ENCODE data around the gene PHF2.

DNA sequence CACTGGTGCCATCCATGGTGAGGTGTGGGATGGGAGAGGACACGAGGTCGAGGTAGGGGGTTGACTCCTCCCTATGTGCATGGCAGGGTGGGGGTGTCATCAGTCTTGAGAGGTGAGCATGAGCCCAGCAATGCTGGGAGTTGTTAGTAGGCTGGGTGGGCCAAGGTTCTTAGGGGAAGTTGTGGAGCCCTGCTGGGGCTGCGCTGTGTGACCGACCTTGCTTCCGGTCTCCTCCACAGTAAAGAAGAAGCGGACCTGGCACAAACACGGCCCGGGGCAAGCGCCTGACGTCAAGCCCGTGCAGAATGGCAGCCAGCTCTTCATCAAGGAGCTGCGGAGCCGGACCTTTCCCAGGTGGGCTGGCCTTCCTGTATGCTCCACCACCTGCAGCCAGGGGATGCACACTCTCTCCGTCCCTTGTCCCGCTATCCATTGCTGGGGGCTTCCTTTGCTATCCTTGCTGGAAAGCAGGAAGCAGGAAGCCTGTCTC lies 59.8 kb downstream of the PHF2 start:
- TF ChIP-seq POLR2AphosphoS5 (IDR thresholded peaks at IDR 0.05) = no peak
- no peak for TF ChIP-seq POLR2A (IDR thresholded peaks at IDR 0.05)
- TF ChIP-seq, protein P1, sequence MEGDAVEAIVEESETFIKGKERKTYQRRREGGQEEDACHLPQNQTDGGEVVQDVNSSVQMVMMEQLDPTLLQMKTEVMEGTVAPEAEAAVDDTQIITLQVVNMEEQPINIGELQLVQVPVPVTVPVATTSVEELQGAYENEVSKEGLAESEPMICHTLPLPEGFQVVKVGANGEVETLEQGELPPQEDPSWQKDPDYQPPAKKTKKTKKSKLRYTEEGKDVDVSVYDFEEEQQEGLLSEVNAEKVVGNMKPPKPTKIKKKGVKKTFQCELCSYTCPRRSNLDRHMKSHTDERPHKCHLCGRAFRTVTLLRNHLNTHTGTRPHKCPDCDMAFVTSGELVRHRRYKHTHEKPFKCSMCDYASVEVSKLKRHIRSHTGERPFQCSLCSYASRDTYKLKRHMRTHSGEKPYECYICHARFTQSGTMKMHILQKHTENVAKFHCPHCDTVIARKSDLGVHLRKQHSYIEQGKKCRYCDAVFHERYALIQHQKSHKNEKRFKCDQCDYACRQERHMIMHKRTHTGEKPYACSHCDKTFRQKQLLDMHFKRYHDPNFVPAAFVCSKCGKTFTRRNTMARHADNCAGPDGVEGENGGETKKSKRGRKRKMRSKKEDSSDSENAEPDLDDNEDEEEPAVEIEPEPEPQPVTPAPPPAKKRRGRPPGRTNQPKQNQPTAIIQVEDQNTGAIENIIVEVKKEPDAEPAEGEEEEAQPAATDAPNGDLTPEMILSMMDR (IDR thresholded peaks at IDR 0.05) = no peak
